Measurements from ENCODE around the gene DENND4A.

The DENND4A gene

DNA sequence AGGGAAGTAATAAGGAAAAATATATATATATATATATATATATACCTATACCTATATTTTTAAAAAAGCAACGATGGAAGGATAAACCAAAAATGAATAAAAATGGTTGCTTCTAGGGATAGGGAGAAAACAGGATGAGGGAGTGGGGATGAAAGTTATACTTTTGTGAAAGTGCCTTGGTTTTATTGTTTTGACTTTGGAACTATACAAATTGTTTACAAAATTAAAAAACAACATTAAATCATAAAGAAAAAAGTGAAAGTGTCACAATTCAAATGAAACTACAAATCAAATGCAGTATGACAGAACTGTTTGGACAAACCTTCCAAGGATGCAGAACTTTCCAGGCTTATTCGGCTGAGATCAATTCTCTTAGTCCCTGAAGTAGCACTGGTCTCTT lies 116.0 kb downstream of the DENND4A start:
- no peak overlapping the region for H3K27ac ChIP-seq
- DNase-seq (ENCODE audit: low read depth, low spot score) = no peak
- H3K4me3 ChIP-seq = no peak overlapping the region
- H3K9me3 ChIP-seq (ENCODE audit: low read depth, low read length) = no peaks in the 10 kb centered on the region
- H3K9ac ChIP-seq (ENCODE audit: insufficient read length) = no peak overlapping the region
- H3K36me3 ChIP-seq (ENCODE audit: insufficient read depth, low read length) = peaks cover 1% of the 10 kb centered on the region; the same call in 1 of the 2 replicates
- TF ChIP-seq EZH2 (IDR thresholded peaks at IDR 0.05) (no peak), POLR2AphosphoS5 (IDR thresholded peaks at IDR 0.05; ENCODE audit: borderline replicate concordance, low read depth, low read length) (no peak), FOXP2 (optimal IDR thresholded peaks at IDR 0.05; ENCODE audit: control extremely low read depth, extremely low read length, insufficient read depth) (no peak)

DNA sequence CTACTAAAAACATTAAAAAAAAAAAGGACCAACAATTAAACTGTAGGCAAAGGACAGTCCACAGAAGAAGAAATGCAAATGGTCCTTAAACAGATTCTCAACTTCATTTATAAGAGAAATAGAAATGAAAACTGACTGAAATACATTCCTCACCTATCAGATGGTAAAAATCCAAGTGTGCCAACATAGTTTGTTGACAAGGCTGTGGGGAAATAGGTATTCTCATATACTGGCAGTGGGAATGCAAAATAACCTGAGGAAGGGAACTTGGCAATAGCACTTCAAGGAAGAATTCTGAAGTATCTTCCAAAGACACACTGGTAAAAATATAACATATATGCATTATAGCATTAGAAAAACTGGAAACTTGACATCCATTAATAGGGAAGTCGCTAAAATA lies 116.5 kb downstream of the DENND4A start:
- H3K9ac ChIP-seq (ENCODE audit: insufficient read length) = no peak overlapping the region
- H3K4me3 ChIP-seq = no peak overlapping the region
- no peak for TF ChIP-seq EZH2 (IDR thresholded peaks at IDR 0.05)
- TF ChIP-seq POLR2AphosphoS5 (IDR thresholded peaks at IDR 0.05; ENCODE audit: borderline replicate concordance, low read depth, low read length) = no peak
- TF ChIP-seq FOXP2 (optimal IDR thresholded peaks at IDR 0.05; ENCODE audit: control extremely low read depth, extremely low read length, insufficient read depth) = no peak

DNA sequence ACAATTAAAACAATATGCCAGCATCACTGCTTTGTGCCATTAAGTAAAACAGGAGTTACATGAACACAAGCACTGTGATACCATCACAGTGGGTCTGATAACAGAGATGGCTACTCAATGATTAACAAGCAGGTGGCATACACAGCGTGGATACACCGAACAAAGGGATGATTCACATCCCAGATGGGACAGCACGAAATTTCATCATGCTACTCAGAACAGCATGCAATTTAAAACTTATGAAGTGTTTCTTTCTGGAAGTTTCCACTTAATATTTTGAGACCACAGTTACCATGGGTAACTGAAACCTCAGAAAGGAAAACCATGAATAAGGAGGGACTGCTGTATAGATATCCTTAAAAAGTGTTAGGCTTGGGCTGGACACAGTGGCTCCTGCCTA lies 125.8 kb downstream of the DENND4A start:
- H3K4me3 ChIP-seq = no peak overlapping the region
- TF ChIP-seq EZH2 (IDR thresholded peaks at IDR 0.05) (no peak), POLR2AphosphoS5 (IDR thresholded peaks at IDR 0.05; ENCODE audit: borderline replicate concordance, low read depth, low read length) (no peak), FOXP2 (optimal IDR thresholded peaks at IDR 0.05; ENCODE audit: control extremely low read depth, extremely low read length, insufficient read depth) (no peak)

More for the DNA sequence above, 116.5 kb downstream of the DENND4A start:
- H3K27ac ChIP-seq = no peak overlapping the region
- DNase-seq (ENCODE audit: low read depth, low spot score) = no peak
- H3K9me3 ChIP-seq (ENCODE audit: low read depth, low read length) = no peaks in the 10 kb centered on the region
- H3K36me3 ChIP-seq (ENCODE audit: insufficient read depth, low read length) = peaks cover 7% of the 10 kb centered on the region; the same call in 1 of the 2 replicates

DNA sequence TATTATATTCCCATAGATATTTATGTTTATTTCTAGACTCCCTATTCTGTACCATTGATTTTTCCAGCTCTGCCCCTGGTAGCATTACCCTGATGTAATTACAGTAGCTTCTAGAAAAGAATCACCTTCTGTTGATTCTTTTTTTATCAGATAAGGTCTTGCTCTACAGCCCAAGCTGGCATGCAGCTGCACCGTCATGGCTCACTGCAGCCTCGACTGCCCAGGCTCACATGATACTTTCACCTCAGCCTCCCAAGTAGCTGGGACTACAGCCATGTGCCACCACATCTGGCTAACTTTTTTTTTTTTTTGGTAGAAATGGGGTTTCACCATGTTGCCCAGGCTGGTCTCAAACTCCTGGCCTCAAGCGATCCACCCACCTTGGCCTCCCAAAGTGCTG lies 128.6 kb downstream of the DENND4A start:
- H3K9ac ChIP-seq (ENCODE audit: insufficient read length) = no peak overlapping the region
- no peak overlapping the region for H3K4me3 ChIP-seq
- no peak overlapping the region for H3K27ac ChIP-seq
- no peak for DNase-seq (ENCODE audit: low read depth, low spot score)
- no peaks in the 10 kb centered on the region for H3K9me3 ChIP-seq (ENCODE audit: low read depth, low read length)
- no peaks in the 10 kb centered on the region; the same call in 1 of the 2 replicates for H3K36me3 ChIP-seq (ENCODE audit: insufficient read depth, low read length)
- no peak for TF ChIP-seq EZH2 (IDR thresholded peaks at IDR 0.05)
- no peak for TF ChIP-seq FOXP2 (optimal IDR thresholded peaks at IDR 0.05; ENCODE audit: control extremely low read depth, extremely low read length, insufficient read depth)
- no peak for TF ChIP-seq POLR2AphosphoS5 (IDR thresholded peaks at IDR 0.05; ENCODE audit: borderline replicate concordance, low read depth, low read length)

More for the DNA sequence above, 125.8 kb downstream of the DENND4A start:
- no peak overlapping the region for H3K27ac ChIP-seq
- H3K36me3 ChIP-seq (ENCODE audit: insufficient read depth, low read length) = peaks cover 9% of the 10 kb centered on the region
- no peak for DNase-seq (ENCODE audit: low read depth, low spot score)
- H3K9me3 ChIP-seq (ENCODE audit: low read depth, low read length) = no peaks in the 10 kb centered on the region
- H3K9ac ChIP-seq (ENCODE audit: insufficient read length) = no peak overlapping the region

DNA sequence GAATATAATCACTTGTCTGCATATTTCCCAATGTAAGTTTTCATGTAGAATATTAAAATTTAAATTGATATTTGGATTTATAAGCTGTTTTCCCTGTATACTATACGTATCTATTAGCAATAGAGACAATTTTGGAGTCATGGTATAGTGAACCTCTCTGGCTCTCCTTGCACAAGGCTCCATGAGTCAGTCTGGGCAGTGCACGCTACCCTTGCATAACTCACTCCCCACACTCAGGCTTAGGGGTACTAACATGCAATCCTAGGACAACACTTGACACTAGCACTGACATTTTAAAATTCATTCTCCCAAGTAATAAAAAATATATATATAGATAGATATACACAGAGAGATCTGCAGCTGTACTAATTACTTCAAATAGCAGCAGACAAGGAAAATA lies 131.2 kb downstream of the DENND4A start:
- TF ChIP-seq FOXP2 (optimal IDR thresholded peaks at IDR 0.05; ENCODE audit: control extremely low read depth, extremely low read length, insufficient read depth) (no peak), EZH2 (IDR thresholded peaks at IDR 0.05) (no peak)

DNA sequence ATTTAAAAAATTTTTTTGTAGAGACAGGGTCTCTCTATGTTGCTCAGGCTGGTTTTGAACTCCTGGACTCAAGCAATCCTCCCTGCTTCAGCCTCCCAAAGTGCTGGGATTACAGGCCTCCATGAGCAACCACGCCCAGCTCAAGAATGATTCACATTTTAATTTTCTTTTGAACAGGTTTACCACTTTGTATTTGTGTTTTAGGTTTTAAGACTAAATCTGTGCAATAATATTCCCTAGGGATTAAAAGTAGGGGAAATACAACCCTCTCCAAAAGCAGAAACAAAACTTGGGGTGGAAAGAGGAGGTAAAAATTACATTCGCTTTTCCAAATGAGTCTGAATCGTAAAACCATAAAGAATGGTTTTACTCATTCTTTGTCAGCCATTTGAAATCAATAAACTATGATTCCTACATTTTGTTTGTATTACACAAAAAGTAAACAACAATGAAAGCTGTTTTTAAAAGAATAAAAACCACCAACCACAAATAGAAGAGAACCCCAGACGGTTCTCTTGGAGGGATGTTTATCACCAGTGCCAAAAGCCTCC lies 132.5 kb downstream of the DENND4A start:
- DNase-seq (ENCODE audit: low read depth, low spot score) = no peak
- no peaks in the 10 kb centered on the region for H3K9me3 ChIP-seq (ENCODE audit: low read depth, low read length)
- H3K36me3 ChIP-seq (ENCODE audit: insufficient read depth, low read length) = no peaks in the 10 kb centered on the region
- no peak overlapping the region for H3K9ac ChIP-seq (ENCODE audit: insufficient read length)
- H3K27ac ChIP-seq = peak overlapping the region; percentile 27; the same call in 1 of the 2 replicates
- TF ChIP-seq EZH2 (IDR thresholded peaks at IDR 0.05) (no peak), POLR2AphosphoS5 (IDR thresholded peaks at IDR 0.05; ENCODE audit: borderline replicate concordance, low read depth, low read length) (no peak)
- H3K4me3 ChIP-seq = no peak overlapping the region

More for the DNA sequence above, 131.2 kb downstream of the DENND4A start:
- no peaks in the 10 kb centered on the region for H3K9me3 ChIP-seq (ENCODE audit: low read depth, low read length)
- no peak for DNase-seq (ENCODE audit: low read depth, low spot score)
- H3K27ac ChIP-seq = no peak overlapping the region
- no peak overlapping the region for H3K9ac ChIP-seq (ENCODE audit: insufficient read length)
- H3K36me3 ChIP-seq (ENCODE audit: insufficient read depth, low read length) = no peaks in the 10 kb centered on the region
- H3K4me3 ChIP-seq = no peak overlapping the region

DNA sequence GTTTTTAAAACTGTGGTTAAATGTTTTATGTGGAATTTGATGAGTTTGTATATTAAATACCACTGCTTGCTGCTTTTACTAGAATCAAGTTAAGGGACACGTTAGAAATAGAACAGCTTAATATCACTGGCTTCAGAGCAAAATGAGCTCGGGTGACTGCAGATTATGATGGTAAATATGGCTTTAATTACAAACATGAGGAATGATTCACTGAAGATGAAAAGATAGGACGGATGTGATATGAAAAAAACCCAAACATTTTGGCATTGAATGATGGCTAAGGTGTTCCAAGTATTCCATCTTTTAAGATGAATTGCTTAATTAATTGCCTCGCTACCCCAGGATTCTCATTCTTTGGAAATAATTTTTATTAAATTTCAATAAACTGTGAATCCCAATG lies 136.6 kb downstream of the DENND4A start:
- TF ChIP-seq EZH2 (IDR thresholded peaks at IDR 0.05) (no peak), FOXP2 (optimal IDR thresholded peaks at IDR 0.05; ENCODE audit: control extremely low read depth, extremely low read length, insufficient read depth) (no peak), POLR2AphosphoS5 (IDR thresholded peaks at IDR 0.05; ENCODE audit: borderline replicate concordance, low read depth, low read length) (no peak)

DNA sequence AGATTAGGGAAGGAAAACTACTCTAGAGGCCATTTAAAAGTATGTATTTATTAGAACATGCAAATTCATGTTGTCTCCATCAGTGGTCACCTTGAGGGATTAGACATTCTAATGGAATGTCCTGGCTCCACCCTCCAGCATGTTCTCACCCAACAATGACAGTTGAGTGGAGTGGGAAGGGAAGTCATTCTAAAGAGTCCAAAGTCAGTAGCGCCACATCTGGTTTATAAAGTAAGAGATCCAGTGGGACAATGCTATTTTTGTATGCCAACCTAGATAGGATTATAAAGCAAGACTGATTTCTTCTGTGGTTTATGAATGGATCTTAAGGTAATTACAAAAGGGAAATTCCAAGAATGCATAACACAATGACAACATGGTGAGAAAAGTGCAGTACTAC lies 137.1 kb downstream of the DENND4A start:
- H3K4me3 ChIP-seq = no peak overlapping the region
- DNase-seq (ENCODE audit: low read depth, low spot score) = no peak
- no peaks in the 10 kb centered on the region for H3K36me3 ChIP-seq (ENCODE audit: insufficient read depth, low read length)
- no peak for TF ChIP-seq POLR2AphosphoS5 (IDR thresholded peaks at IDR 0.05; ENCODE audit: borderline replicate concordance, low read depth, low read length)
- no peaks in the 10 kb centered on the region for H3K9me3 ChIP-seq (ENCODE audit: low read depth, low read length)
- no peak overlapping the region for H3K9ac ChIP-seq (ENCODE audit: insufficient read length)
- no peak overlapping the region for H3K27ac ChIP-seq

More for the DNA sequence above, 136.6 kb downstream of the DENND4A start:
- no peak overlapping the region for H3K27ac ChIP-seq
- H3K9me3 ChIP-seq (ENCODE audit: low read depth, low read length) = no peaks in the 10 kb centered on the region
- H3K36me3 ChIP-seq (ENCODE audit: insufficient read depth, low read length) = no peaks in the 10 kb centered on the region
- no peak for DNase-seq (ENCODE audit: low read depth, low spot score)
- no peak overlapping the region for H3K9ac ChIP-seq (ENCODE audit: insufficient read length)
- H3K4me3 ChIP-seq = no peak overlapping the region

DNA sequence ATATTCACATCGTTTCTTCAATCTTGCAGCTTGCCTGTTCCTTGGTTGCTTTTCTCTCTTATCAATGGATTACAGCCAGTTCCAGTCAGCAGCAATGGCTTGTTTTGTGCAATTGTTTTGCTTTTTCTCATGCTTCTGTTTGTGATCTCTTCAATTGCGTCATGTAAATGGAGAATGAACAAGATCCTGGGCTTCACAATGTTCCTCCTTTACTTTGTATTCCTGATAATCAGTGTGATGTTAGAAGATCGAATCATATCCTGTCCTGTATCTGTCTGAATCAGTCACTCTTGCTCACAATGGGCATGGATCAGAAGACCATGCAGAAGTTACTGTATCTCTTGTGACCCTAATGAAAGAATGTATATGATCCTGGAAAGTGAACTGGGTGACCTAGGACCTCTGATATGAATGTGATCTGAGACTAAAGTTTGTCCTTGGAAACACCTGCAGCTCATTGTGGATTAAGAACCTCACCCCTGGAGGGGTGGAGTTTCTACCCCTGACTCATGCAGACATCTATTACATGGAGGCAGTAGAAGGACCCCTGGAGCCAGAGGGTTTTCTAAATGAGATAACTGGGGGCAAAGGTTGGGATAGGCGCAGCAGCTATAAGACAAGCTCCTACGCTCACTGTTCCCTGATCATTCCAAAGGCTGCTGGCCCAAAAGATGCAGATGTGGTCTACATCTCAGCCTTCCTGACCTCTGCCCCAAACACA lies 138.1 kb downstream of the DENND4A start:
- TF ChIP-seq EZH2 (IDR thresholded peaks at IDR 0.05) (no peak), POLR2AphosphoS5 (IDR thresholded peaks at IDR 0.05; ENCODE audit: borderline replicate concordance, low read depth, low read length) (no peak), FOXP2 (optimal IDR thresholded peaks at IDR 0.05; ENCODE audit: control extremely low read depth, extremely low read length, insufficient read depth) (no peak)
- DNase-seq (ENCODE audit: low read depth, low spot score) = no peak
- no peak overlapping the region for H3K27ac ChIP-seq

More for the DNA sequence above, 138.1 kb downstream of the DENND4A start:
- Histone ChIP-seq H3K4me3 (no peak overlapping the region), H3K9ac (ENCODE audit: insufficient read length) (no peak overlapping the region), H3K36me3 (ENCODE audit: insufficient read depth, low read length) (no peaks in the 10 kb centered on the region), H3K9me3 (ENCODE audit: low read depth, low read length) (no peaks in the 10 kb centered on the region)
